Measurements from ENCODE around the gene STMP1. TPM values are rescaled to one million over a fixed set of nuclear protein-coding genes. Genes with fewer than 3 reads are reported as not detected.

Gene STMP1
- polyA plus RNA-seq, 1 donor: 45.6 TPM

- DNase-seq (ENCODE audit: low read depth): no peak
Measured at GRCh38 chr7:135719688-135720087, 57.4 kb downstream of the STMP1 start.

- no peak for DNase-seq (ENCODE audit: low read depth)
Measured at GRCh38 chr7:135721198-135721820, 59.0 kb downstream of the STMP1 start.

GRCh38 chr7:135723411-135723810 lies 61.1 kb downstream of the STMP1 start:
- no peak for DNase-seq (ENCODE audit: low read depth)

Other genes with a start within 250 kb of the STMP1 start
- gene CNOT4, start 152.4 kb upstream of the STMP1 start, polyA plus RNA-seq (ENCODE audit: insufficient read length): 22.0 TPM
- gene NUP205, start 104.6 kb upstream of the STMP1 start, polyA plus RNA-seq (ENCODE audit: insufficient read length): 32.2 TPM
- 1.8 TPM for gene SLC13A4, start 65.7 kb downstream of the STMP1 start, polyA plus RNA-seq (ENCODE audit: insufficient read length)
- gene FAM180A, start 86.3 kb downstream of the STMP1 start, polyA plus RNA-seq (ENCODE audit: insufficient read length): 0.10 TPM